Activated gamma-delta T cell treated with Interleukin-2 at 50 U/mL for 16 hours (primary cell): ENCODE results near the gene STRN.
"Not testable (repeated sequence)": the region's sequence is repeated elsewhere in the genome, so short reads cannot be mapped to it uniquely, and the experiment has no call there.

Experiments
- DNase-seq: peaks from one replicate; pipeline ENCODE4 v3.0.0-alpha.2; 2020

Gene STRN

GRCh38 chr2:36834731-36835524 is 131.4 kb downstream of the STRN start:
- no peak for DNase-seq

DNA sequence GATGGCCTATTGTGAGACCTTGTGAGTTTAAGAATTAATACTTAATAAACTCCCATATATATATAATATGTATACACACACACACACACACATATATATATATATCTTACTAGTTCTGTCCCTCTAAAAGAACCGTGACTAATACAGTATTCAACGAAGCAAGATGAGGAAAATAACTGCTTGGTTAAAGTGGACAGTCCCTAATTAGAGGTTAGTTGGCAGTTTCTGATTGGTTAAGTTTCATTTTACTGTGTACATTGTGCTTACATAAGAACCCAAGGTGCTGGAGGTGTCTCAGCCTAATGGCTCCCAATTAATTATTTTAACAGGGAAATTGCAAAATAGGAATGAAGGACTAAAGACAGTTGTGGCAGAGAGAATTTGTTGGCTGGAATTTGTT is 132.1 kb downstream of the STRN start:
- no peak for DNase-seq

- no peak for DNase-seq
These were observed 135.2 kb downstream of the STRN start for GRCh38 chr2:36831185-36831584.

- DNase-seq: not testable (repeated sequence)
These were observed 141.7 kb downstream of the STRN start for GRCh38 chr2:36824683-36825082.

DNA sequence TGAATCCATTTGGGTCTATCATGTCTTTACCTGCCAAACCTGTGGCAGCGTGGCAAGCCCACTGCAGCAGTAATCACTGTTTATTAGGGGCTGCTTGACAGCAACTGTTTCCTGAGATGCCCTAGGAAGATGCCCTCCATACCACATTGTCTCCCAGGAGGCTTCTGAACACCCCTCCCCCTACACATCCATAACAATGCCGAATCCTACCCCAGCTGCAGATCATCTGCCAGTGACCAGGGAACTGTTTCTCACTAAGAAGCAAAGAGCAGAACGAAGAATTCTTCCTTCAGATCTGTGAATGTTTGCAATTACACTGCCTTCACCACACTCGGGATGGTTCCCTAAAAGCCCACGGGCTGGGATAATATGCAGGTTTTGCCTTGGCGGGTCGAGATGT is 142.1 kb downstream of the STRN start:
- DNase-seq: no peak

DNA sequence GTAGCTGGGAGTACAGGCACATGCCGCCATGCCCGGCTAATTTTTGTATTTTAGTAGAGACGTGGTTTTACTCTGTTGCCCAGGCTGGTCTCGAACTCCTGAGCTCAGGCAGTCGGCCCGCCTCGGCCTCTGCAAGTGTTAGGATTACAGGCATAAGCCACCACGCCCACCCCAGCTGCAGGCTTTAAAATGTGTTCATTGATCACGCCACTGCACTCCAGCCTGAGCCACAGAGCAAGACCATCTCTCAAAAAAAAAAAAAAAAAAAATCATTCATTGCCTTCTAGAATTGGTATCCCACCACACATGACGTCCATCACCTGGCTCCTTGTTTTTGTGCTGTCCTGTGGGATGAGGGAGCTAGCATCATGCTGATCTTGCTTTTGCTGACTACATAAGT is 142.5 kb downstream of the STRN start:
- no peak for DNase-seq

DNA sequence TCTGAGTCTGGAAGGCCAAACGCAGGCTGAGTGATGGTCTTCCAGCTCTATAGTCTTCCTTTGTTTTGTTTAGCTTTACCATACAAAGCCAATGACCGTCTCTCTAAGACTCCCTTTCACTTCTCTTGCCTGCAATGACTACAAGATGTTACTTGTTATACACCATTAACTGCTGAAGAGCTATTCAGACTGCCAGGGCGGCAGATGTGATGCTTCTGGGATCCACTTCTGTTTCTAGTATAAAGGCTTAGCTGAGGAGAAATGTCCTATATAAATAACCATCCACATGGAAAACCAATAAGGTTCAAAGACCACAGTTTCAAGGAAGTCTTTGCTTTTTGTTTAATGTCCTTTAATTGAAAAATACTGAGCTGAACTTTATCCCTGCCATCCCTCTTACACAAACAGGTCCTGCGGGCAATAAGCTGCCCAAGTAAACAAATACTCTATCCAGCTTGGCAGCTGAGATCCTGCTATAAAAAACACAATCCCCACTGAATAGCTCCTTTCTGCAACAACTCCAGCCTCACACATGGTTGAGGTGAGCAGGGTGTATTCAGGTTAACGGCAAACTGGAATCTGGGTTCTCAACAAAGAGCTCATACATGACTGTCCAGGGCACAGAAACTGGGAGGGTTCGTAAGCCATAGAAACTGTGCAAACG is 145.3 kb downstream of the STRN start:
- no peak for DNase-seq

DNA sequence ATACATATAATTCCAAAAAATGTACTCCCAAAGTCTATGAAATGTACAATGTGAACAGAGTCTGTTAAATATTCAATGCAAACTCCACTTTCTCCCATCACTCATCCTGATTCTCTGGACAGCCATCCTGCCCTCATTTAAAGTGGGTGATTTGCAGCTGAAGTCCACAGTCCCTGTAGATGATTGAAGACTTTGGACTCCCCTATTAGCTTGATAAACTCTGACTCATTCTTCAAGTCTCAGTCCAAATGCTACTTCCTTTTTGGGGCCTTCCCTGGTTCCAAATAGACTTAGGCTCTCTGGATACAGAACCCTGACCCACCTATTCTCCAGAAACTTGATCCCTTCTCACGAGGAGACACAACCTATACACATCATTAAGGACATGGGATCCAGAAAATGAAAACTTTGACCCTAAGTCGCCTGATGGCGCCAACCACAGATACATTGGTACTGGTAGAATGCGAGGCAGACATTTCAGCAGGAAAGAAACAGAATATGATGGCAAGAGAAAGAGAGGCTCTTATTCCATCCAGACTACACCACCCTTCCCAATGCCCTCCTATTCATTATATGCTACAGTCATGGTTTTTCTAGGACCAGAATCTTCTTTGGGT is 147.1 kb downstream of the STRN start:
- no peak for DNase-seq

DNA sequence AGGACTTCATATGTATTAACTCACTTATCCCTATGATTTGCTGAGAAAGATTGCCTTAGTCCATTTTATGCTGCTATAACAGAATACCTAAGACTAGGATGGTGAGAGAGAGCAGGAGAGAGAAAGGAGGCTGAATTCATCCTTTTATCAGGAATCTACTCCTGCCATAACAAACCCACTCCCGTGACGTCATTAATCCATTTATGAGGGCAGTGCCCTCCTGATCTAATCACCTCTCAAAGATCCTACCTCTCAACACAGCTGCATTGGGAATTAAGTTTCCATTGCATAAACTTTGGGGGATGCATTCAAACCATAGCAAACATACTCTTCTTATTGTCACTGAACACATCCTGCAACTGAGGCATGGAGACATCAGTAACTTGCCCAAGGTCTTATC is 147.8 kb downstream of the STRN start:
- no peak for DNase-seq

GRCh38 chr2:36812196-36812595 is 154.1 kb downstream of the STRN start:
- DNase-seq: no peak

DNA sequence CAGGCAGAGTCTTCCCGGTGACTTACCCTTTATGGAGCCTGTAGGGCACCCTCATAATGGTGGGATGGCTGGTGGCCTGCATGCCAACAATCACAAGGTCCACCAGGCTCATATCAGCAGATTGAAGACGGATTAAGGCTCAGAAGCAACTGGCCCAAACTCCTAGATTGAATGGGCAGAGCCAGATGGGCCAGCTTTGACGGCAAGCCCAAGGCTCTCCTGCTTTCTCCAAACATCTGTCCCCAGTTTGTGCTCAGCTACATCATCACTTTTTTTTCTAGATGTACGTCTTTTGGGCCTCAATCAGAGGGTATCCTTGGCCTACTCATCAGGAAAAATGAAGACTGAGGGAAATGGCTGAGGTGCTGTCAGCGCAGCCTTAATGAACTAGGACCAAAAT is 155.3 kb downstream of the STRN start:
- DNase-seq: no peak

DNA sequence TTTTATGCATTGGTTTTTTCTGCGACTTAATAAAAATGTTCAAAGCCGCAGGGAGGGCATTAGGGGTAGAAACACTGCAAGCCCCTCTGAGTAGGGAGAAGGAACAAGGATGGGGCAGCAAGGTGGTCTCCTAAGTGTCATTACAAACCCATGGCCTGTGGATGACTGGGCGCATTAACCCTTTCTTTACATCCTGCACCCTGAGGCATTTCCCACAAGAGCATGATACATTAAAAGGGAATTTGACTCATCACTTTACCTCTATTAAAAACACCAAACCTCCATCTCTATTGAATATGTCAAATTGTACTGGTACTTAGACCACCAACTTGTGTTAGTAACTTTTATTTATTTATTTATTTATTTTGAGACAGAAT is 157.3 kb downstream of the STRN start:
- DNase-seq: no peak

DNA sequence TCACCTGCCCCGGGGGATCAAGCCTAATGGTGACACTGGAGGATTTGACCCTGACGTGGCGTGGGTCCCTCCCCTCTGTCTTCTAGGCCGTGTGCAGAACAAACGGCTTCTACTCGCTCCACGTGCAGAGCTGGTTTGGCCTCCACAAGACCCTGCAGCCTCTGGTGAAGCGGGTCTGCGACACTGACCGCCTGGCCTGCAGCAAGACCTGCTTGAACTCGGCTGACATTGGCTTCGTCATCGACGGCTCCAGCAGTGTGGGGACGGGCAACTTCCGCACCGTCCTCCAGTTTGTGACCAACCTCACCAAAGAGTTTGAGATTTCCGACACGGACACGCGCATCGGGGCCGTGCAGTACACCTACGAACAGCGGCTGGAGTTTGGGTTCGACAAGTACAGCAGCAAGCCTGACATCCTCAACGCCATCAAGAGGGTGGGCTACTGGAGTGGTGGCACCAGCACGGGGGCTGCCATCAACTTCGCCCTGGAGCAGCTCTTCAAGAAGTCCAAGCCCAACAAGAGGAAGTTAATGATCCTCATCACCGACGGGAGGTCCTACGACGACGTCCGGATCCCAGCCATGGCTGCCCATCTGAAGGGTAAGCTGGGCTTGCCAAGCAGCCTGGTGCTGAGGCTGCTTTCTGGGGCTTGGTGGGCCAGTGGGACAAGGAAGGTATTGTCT is 157.8 kb downstream of the STRN start:
- DNase-seq: no peak

DNA sequence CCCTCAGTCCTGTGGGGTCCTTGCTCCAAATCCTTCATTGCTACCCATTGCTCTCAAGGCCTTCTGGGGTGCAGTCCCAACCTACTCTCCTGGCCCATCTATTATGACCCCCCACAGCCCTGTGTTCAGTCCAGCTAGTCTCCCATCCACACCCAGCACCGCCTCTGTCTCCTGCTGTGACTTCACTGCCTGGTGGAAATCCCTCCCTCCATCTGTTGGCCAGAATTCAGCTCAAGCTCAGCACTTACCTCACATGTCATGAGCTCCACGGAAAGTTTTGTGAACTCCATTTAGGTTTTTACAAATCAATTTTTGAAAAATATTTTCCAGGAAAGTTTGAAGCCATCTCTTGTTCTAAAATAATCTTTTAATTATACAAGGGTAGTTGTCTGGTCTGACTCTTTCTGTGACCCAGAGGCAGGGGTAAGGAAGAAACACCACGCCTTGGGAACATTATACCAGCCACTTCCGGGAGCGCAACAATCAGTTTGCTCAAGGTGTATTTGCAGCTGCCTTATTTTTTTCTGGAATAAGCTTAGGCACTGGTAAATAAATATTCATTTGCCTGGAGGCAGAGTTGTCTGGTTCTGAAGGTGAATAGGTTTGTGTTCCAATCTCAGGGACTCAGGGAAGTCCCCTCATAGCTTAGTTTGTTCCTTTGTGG is 159.0 kb downstream of the STRN start:
- no peak for DNase-seq

- DNase-seq: no peak
These were observed 160.6 kb downstream of the STRN start for GRCh38 chr2:36805635-36806224.

- no peak for DNase-seq
These were observed 163.4 kb downstream of the STRN start for GRCh38 chr2:36802952-36803351.

GRCh38 chr2:36801088-36801487 is 165.2 kb downstream of the STRN start:
- DNase-seq: no peak

GRCh38 chr2:36800381-36800780 is 166.0 kb downstream of the STRN start:
- peak; percentile 15 for DNase-seq

- DNase-seq: no peak
These were observed 167.6 kb downstream of the STRN start for GRCh38 chr2:36798724-36799123.

GRCh38 chr2:36797324-36798070 is 168.8 kb downstream of the STRN start:
- no peak for DNase-seq
